Liver (tissue), 9 donors: ENCODE data around the gene MAPKAPK3. TPM values are rescaled to one million over a fixed set of nuclear protein-coding genes. Genes with fewer than 3 reads are reported as not detected.

Experiments used
- DNase-seq: peaks from one replicate; pipeline ENCODE4 v3.0.0-alpha.2; 2017; ENCODE audit warnings: low spot score
- H3K27ac ChIP-seq, 2 donors: one replicate each; pipeline ENCODE4 v1.7.0; 2013; ENCODE audit warnings: inconsistent platforms in 2 of 2, low read length in 2 of 2, control low read depth in 1 of 2, low read depth in 1 of 2, mild to moderate bottlenecking in 1 of 2
- H3K27me3 ChIP-seq, 4 donors: one replicate each; pipeline versions ENCODE4 v1.6.1 to v1.7.0; 2013; ENCODE audit warnings: low read length in 3 of 4, inconsistent platforms in 1 of 4, mild to moderate bottlenecking in 1 of 4, moderate library complexity in 1 of 4; ENCODE audit not compliant: control insufficient read depth in 4 of 4, insufficient read depth in 4 of 4
- H3K36me3 ChIP-seq, 4 donors: one replicate each; pipeline versions ENCODE4 v1.6.1 to v1.7.0; 2013; ENCODE audit warnings: low read length in 3 of 4, mild to moderate bottlenecking in 3 of 4, low read depth in 1 of 4, moderate library complexity in 1 of 4; ENCODE audit not compliant: control insufficient read depth in 4 of 4, insufficient read depth in 3 of 4
- H3K4me1 ChIP-seq, 4 donors: one replicate each; pipeline versions ENCODE4 v1.6.1 to v1.7.0; 2013; ENCODE audit warnings: low read length in 3 of 4, mild to moderate bottlenecking in 3 of 4, moderate library complexity in 1 of 4; ENCODE audit not compliant: control insufficient read depth in 4 of 4, insufficient read depth in 4 of 4
- H3K4me3 ChIP-seq, 3 donors: one replicate each; pipeline versions ENCODE4 v1.6.1 to v1.7.0; 2013; ENCODE audit warnings: low read length in 3 of 3, control low read depth in 1 of 3, low read depth in 1 of 3, mild to moderate bottlenecking in 1 of 3
- H3K9ac ChIP-seq, 2 donors: one replicate each; pipeline ENCODE4 v1.7.0; 2013; ENCODE audit warnings: low read length in 2 of 2, mild to moderate bottlenecking in 2 of 2, moderate library complexity in 2 of 2, control low read depth in 1 of 2, low read depth in 1 of 2
- H3K9me3 ChIP-seq, 4 donors: one replicate each; pipeline versions ENCODE4 v1.6.1 to v1.7.0; 2013; ENCODE audit warnings: low read length in 3 of 4; ENCODE audit not compliant: control insufficient read depth in 4 of 4
- FOXA2 ChIP-seq: IDR thresholded peaks from 2 replicates; pipeline ENCODE4 v1.6.1; 2016; ENCODE audit warnings: antibody characterized with exemption
- GABPA ChIP-seq, 2 donors: IDR thresholded peaks in 1 of 2; conservative IDR thresholded peaks in 1 of 2; 2 replicates each; pipeline ENCODE4 v1.6.1; 2016; ENCODE audit warnings: antibody characterized with exemption in 2 of 2, mild to moderate bottlenecking in 1 of 2, moderate library complexity in 1 of 2
- HNF4G ChIP-seq: IDR thresholded peaks from 2 replicates; pipeline ENCODE4 v1.6.1; 2016; ENCODE audit warnings: antibody characterized with exemption
- JUND ChIP-seq, 2 donors: IDR thresholded peaks; 2 replicates each; pipeline ENCODE4 v1.6.1; 2016; ENCODE audit warnings: antibody characterized with exemption in 2 of 2
- RAD21 ChIP-seq, 2 donors: IDR thresholded peaks; 2 replicates each; pipeline ENCODE4 v1.6.1; 2016; ENCODE audit warnings: antibody characterized with exemption in 2 of 2, mild to moderate bottlenecking in 2 of 2
- RXRA ChIP-seq, 2 donors: IDR thresholded peaks; 2 replicates each; pipeline ENCODE4 v1.6.1; 2017 to 2018; ENCODE audit warnings: antibody characterized with exemption in 2 of 2, mild to moderate bottlenecking in 1 of 2
- YY1 ChIP-seq: IDR thresholded peaks from 2 replicates; pipeline ENCODE4 v1.6.1; 2016; ENCODE audit warnings: antibody characterized with exemption, mild to moderate bottlenecking
- WGBS: extraction: QIAGEN DNeasy Blood & Tissue Kit; methylation state at CpG from one replicate; pipeline ENCODE4 v1.1.7; 2013; 5-methylcytosine and 5-hydroxymethylcytosine counted together
- polyA plus RNA-seq, 2 donors: library from polyadenylated mRNA; stranded (reverse) in 1 of 2; unstranded in 1 of 2; fragments of 200-250 nt in 1 of 2; fragments of >200 nt in 1 of 2; fragmentation: Nextera tagmentation in 1 of 2; extraction: Ambion mirVana in 1 of 2; gene quantifications; one replicate each; pipeline versions ENCODE4 v1.2.1 to v1.2.3, GENCODE V29; 2013 to 2015
- total RNA-seq, 2 donors: library from RNA; depleted of rRNA; stranded (reverse); fragments of >200 nt; gene quantifications; one replicate each; pipeline ENCODE4 v1.2.3, GENCODE V29; 2014
- TF ChIP-seq, protein P1 (sequence below): fragments of 150-350 bp; IDR thresholded peaks from 2 replicates; pipeline ENCODE4 v1.5.1; 2017; ENCODE audit warnings: improper control_type of control experiment, low read depth, low read length; ENCODE audit not compliant: missing input control
- TF ChIP-seq, protein P2 (sequence below): IDR thresholded peaks from 2 replicates; pipeline ENCODE4 v1.6.1; 2016; ENCODE audit warnings: antibody characterized with exemption
- donor health status: healthy.
- donor health status: healthy.
- donor health status: healthy.
- donor health status: healthy.
- donor health status: healthy.

MAPKAPK3 gene
- total and polyA plus RNA-seq, 4 donors, result 13.9 to 32.9 (median 19.0) TPM

DNA sequence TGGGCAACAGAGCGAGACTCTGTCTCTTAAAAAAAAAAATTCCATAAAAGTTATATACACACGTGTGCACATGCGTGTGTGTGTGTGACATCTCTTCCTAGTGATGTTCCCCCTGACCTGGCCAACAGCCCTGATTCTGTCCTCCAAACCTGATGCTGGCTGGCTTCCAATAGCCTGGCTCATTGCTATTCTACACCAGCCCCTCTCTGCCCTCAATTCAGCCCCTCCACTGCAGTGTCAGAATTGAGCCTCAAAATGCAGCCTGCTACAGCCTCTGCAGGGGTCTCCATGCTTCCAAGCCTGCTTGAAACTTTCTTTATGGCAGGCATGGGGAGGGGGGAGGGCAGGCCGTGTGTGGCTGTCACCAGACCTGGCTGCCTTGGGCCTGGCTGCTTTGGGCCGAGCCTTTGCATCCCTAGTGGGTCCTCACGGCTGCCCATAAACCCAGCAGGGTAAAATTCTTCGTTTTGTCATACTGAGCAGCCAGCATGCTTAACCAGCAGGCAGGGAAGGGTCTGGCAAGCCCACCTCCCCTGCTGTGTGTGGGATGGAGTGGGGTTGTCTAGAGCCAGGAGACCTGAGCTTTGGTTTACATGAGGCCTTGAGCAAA is 35.1 kb downstream of the MAPKAPK3 start:
- WGBS, result 69% methylated on average over 7 of the region's 7 CpGs
- TF ChIP-seq, protein P1, sequence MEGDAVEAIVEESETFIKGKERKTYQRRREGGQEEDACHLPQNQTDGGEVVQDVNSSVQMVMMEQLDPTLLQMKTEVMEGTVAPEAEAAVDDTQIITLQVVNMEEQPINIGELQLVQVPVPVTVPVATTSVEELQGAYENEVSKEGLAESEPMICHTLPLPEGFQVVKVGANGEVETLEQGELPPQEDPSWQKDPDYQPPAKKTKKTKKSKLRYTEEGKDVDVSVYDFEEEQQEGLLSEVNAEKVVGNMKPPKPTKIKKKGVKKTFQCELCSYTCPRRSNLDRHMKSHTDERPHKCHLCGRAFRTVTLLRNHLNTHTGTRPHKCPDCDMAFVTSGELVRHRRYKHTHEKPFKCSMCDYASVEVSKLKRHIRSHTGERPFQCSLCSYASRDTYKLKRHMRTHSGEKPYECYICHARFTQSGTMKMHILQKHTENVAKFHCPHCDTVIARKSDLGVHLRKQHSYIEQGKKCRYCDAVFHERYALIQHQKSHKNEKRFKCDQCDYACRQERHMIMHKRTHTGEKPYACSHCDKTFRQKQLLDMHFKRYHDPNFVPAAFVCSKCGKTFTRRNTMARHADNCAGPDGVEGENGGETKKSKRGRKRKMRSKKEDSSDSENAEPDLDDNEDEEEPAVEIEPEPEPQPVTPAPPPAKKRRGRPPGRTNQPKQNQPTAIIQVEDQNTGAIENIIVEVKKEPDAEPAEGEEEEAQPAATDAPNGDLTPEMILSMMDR, result no peak
- TF ChIP-seq FOXA2 (no peak), JUND (IDR thresholded peaks at IDR 0.05) (no peak), GABPA (IDR thresholded peaks at IDR 0.05 in 1 of 2, conservative IDR thresholded peaks at IDR 0.05 in 1 of 2) (no peak)
- Histone ChIP-seq H3K9ac (no peak overlapping the region), H3K4me1 (no peaks in the 10 kb centered on the region), H3K9me3 (no peaks in the 10 kb centered on the region), H3K4me3 (no peak overlapping the region), H3K27ac (no peak overlapping the region), H3K27me3 (no peaks in the 10 kb centered on the region), H3K36me3 (peaks cover 0 to 13% (median 3%) of the 10 kb centered on the region in 4 donors)
- DNase-seq, result no peak

DNA sequence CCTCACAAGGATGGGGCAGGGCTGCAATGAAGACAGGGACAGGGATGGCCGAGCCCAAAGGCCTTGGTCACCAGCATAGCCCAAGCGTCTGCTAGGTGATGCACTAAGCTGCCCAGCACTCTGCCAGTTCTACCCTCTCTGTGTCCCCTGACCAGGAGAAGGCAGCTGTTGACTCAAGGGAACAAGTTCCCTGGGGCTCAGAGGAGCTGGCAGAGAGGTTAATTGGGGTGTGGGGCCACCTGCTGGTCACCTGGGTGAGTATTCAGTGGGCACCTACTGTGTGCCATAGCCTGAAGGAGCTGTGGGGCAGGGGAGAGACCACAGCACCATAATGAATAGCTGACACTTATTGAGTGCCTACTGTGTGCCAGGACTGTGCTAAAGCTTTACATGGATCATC is 35.8 kb downstream of the MAPKAPK3 start:
- TF ChIP-seq HNF4G, result no peak
- TF ChIP-seq, protein P1, result peak; percentile 33
- no peak for TF ChIP-seq JUND (IDR thresholded peaks at IDR 0.05)
- TF ChIP-seq, protein P2, sequence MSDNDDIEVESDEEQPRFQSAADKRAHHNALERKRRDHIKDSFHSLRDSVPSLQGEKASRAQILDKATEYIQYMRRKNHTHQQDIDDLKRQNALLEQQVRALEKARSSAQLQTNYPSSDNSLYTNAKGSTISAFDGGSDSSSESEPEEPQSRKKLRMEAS, result no peak
- TF ChIP-seq RAD21 (IDR thresholded peaks at IDR 0.05), result peak; percentile 55 to 77
- no peak for TF ChIP-seq YY1
- Histone ChIP-seq H3K27ac (no peak overlapping the region), H3K9me3 (no peaks in the 10 kb centered on the region), H3K4me1 (no peaks in the 10 kb centered on the region), H3K36me3 (peaks cover 0 to 7% (median 0%) of the 10 kb centered on the region in 4 donors), H3K9ac (no peak overlapping the region), H3K4me3 (no peak overlapping the region), H3K27me3 (no peaks in the 10 kb centered on the region)
- 66% methylated on average over 2 of the region's 2 CpGs for WGBS
- DNase-seq, result no peak

DNA sequence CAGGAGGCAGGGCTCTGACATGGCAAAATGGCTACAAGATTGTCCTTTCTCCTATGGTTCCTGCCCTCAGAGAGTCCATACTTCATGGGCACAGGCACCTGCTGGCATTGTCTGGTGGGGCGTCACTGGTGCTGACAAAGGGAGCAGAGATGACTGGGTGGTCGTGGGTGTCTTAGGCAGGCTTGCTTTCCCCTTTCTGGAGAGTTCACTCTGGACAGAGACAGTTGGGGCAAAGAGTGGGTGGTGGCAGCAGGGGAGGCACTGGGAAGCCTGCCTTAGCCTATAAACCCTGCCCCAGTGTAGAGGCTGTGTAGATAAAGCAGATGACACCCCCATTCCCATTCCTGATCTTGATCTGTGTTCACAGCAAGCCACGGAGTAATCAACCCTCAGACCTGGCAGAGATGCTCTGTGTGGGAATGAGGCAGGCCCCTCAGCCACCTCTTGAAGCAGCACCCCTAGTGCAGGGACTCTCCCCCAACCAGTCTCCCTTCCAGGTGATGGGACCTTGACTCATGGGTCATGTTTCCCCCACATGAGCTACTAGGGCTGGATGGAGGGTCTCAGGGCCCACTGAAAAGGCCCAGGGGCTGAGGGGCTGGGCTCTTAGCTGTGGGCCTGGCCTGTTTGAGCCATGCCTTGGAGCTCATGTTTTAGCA is 37.1 kb downstream of the MAPKAPK3 start:
- peaks cover 0 to 1% (median 0%) of the 10 kb centered on the region in 4 donors for H3K36me3 ChIP-seq
- H3K4me1 ChIP-seq, result no peaks in the 10 kb centered on the region
- H3K4me3 ChIP-seq, result no peak overlapping the region
- no peak for DNase-seq
- no peak overlapping the region for H3K9ac ChIP-seq
- TF ChIP-seq RXRA (IDR thresholded peaks at IDR 0.05), result no peak
- H3K27me3 ChIP-seq, result no peaks in the 10 kb centered on the region
- H3K27ac ChIP-seq, result no peak overlapping the region
- H3K9me3 ChIP-seq, result no peaks in the 10 kb centered on the region
- WGBS, result 72% methylated on average over 3 of the region's 3 CpGs
